GM23248 (cell line): ENCODE results near the gene SLC7A10. TPM values are rescaled to one million over a fixed set of nuclear protein-coding genes. Genes with fewer than 3 reads are reported as not detected.

Experiments
- DNase-seq: peaks from one replicate; pipeline ENCODE4 v3.0.0-alpha.2; 2015
- H2AFZ ChIP-seq: fragments of 200-600 bp; sonication (generic); 2 replicates; pipeline ENCODE4 v1.6.1; 2016; ENCODE audit warnings: antibody characterized with exemption
- H3F3A ChIP-seq: fragments of 200-600 bp; sonication (generic); 2 replicates; pipeline ENCODE4 v1.6.1; 2016; ENCODE audit warnings: mild to moderate bottlenecking, antibody characterized with exemption, mixed run types; ENCODE audit not compliant: insufficient read depth
- H3K27ac ChIP-seq: fragments of 200-600 bp; sonication (generic); 2 replicates; pipeline ENCODE4 v1.5.1; 2016; ENCODE audit warnings: mild to moderate bottlenecking
- H3K27me3 ChIP-seq: fragments of 200-600 bp; sonication (generic); replicated peaks from 2 replicates; pipeline ENCODE4 v1.6.1; 2016; ENCODE audit warnings: mild to moderate bottlenecking; ENCODE audit not compliant: insufficient read depth
- H3K36me3 ChIP-seq: fragments of 200-600 bp; sonication (generic); 2 replicates; pipeline ENCODE4 v1.6.1; 2016; ENCODE audit warnings: low read depth, mild to moderate bottlenecking
- H3K4me1 ChIP-seq: fragments of 200-600 bp; sonication (generic); 2 replicates; pipeline ENCODE4 v1.6.1; 2016; ENCODE audit warnings: mild to moderate bottlenecking; ENCODE audit not compliant: insufficient read depth
- H3K4me2 ChIP-seq: fragments of 200-600 bp; sonication (generic); one replicate; pipeline ENCODE4 v1.6.1; 2016; ENCODE audit warnings: mild to moderate bottlenecking; ENCODE audit not compliant: unreplicated experiment
- H3K4me3 ChIP-seq: fragments of 200-600 bp; sonication (generic); 2 replicates; pipeline ENCODE4 v1.5.1; 2016; ENCODE audit warnings: mild to moderate bottlenecking
- H3K79me2 ChIP-seq: fragments of 200-600 bp; sonication (generic); 2 replicates; pipeline ENCODE4 v1.6.1; 2016; ENCODE audit warnings: mild to moderate bottlenecking; ENCODE audit not compliant: insufficient read depth
- H3K9ac ChIP-seq: fragments of 200-600 bp; sonication (generic); 2 replicates; pipeline ENCODE4 v1.6.1; 2016; ENCODE audit warnings: mild to moderate bottlenecking
- H3K9me2 ChIP-seq: fragments of 200-600 bp; sonication (generic); 2 replicates; pipeline ENCODE4 v1.6.1; 2016; ENCODE audit warnings: mixed run types, mild to moderate bottlenecking, moderate library complexity; ENCODE audit not compliant: insufficient read depth
- H3K9me3 ChIP-seq: fragments of 200-600 bp; sonication (generic); one replicate; pipeline ENCODE4 v1.6.1; 2017; ENCODE audit warnings: low read depth
- H4K20me1 ChIP-seq: fragments of 200-600 bp; sonication (generic); 2 replicates; pipeline ENCODE4 v1.6.0; 2016; ENCODE audit not compliant: insufficient read depth
- EZH2 ChIP-seq: fragments of 200-600 bp; sonication (generic); IDR thresholded peaks from 2 replicates; pipeline ENCODE4 v1.6.1; 2018; ENCODE audit warnings: antibody characterized with exemption, mild to moderate bottlenecking; ENCODE audit not compliant: insufficient read depth, poor library complexity, severe bottlenecking
- EZH2phosphoT487 ChIP-seq: fragments of 200-600 bp; sonication (generic); IDR thresholded peaks from 2 replicates; pipeline ENCODE4 v1.6.1; 2018; ENCODE audit warnings: antibody characterized with exemption, moderate library complexity, mild to moderate bottlenecking, low read depth; ENCODE audit not compliant: insufficient read depth
- WGBS, 2 experiments: methylation state at CpG; one replicate each; pipeline ENCODE4 v1.1.6; 2015 to 2017; ENCODE audit warnings: low lambda C conversion rate in 2 of 2, low coverage in 1 of 2; ENCODE audit errors: missing lambda C conversion rate in 2 of 2; 5-methylcytosine and 5-hydroxymethylcytosine counted together
- in situ Hi-C: fragments of 300-500 bp; cut with MboI; formaldehyde crosslinking; loops from 2 replicates; pipeline ENCODE4 v1.15.0; 2020
- polyA plus RNA-seq: library from polyadenylated mRNA; unstranded; fragments of >200 nt; fragmentation: Nextera tagmentation; extraction: Ambion mirVana; gene quantifications from 2 replicates; pipeline ENCODE4 v1.2.1, GENCODE V29; 2016
- total RNA-seq: library from RNA; depleted of rRNA; stranded (reverse); fragments of >200 nt; shearing (Covaris generic); gene quantifications from 2 replicates; pipeline ENCODE4 v1.2.3, GENCODE V29; 2014

SLC7A10 gene
- total and polyA plus RNA-seq, 2 experiments from 2014 or later = not detected

- H3K27ac ChIP-seq = no peak overlapping the region
- H3K4me1 ChIP-seq = no peaks in the 10 kb centered on the region
- H3K4me3 ChIP-seq = no peak overlapping the region
- H2AFZ ChIP-seq = no peak overlapping the region
- no peaks in the 10 kb centered on the region for H3K79me2 ChIP-seq
- WGBS, 2 experiments = 50 to 62% methylated on average over 6 of the region's 6 CpGs
- in situ Hi-C loops = no loop called here
- peaks cover 23% of the 10 kb centered on the region for H3K27me3 ChIP-seq
- no peaks in the 10 kb centered on the region for H3K9me3 ChIP-seq
- no peaks in the 10 kb centered on the region for H3F3A ChIP-seq
- no peaks in the 10 kb centered on the region for H3K36me3 ChIP-seq
- H3K9ac ChIP-seq = no peak overlapping the region
- H3K4me2 ChIP-seq = no peak overlapping the region
- peak; percentile 10 for DNase-seq
- no peaks in the 10 kb centered on the region for H4K20me1 ChIP-seq
- TF ChIP-seq EZH2 (no peak), EZH2phosphoT487 (no peak)
- no peaks in the 10 kb centered on the region for H3K9me2 ChIP-seq
These were observed 4.0 kb downstream of the SLC7A10 start for GRCh38 chr19:33221638-33222037.

- Histone ChIP-seq H3K4me2 (no peak overlapping the region), H3K27ac (no peak overlapping the region), H3K4me1 (no peaks in the 10 kb centered on the region), H3K9ac (no peak overlapping the region), H3K9me3 (no peaks in the 10 kb centered on the region), H3K4me3 (no peak overlapping the region), H3F3A (no peaks in the 10 kb centered on the region), H2AFZ (no peak overlapping the region), H3K79me2 (no peaks in the 10 kb centered on the region), H3K36me3 (no peaks in the 10 kb centered on the region), H3K9me2 (no peaks in the 10 kb centered on the region), H3K27me3 (peaks cover 14% of the 10 kb centered on the region), H4K20me1 (no peaks in the 10 kb centered on the region)
- TF ChIP-seq EZH2 = no peak
- TF ChIP-seq EZH2phosphoT487 = no peak
- no peak for DNase-seq
- 67 to 70% methylated on average over 9 of the region's 9 CpGs for WGBS, 2 experiments
- in situ Hi-C loops = no loop called here
These were observed 4.9 kb downstream of the SLC7A10 start for GRCh38 chr19:33220735-33221134.

- in situ Hi-C loops = no loop called here
- no peak overlapping the region for H3K27ac ChIP-seq
- WGBS, 2 experiments = 82 to 84% methylated on average over 18 of the region's 18 CpGs
- no peaks in the 10 kb centered on the region for H3K4me1 ChIP-seq
- no peaks in the 10 kb centered on the region for H3K9me2 ChIP-seq
- no peaks in the 10 kb centered on the region for H3K36me3 ChIP-seq
- no peak overlapping the region for H3K4me3 ChIP-seq
- no peak overlapping the region for H3K4me2 ChIP-seq
- no peak for TF ChIP-seq EZH2phosphoT487
- TF ChIP-seq EZH2 = no peak
- DNase-seq = no peak
- no peaks in the 10 kb centered on the region for H3F3A ChIP-seq
- no peak overlapping the region for H3K9ac ChIP-seq
- H2AFZ ChIP-seq = no peak overlapping the region
- H3K79me2 ChIP-seq = no peaks in the 10 kb centered on the region
- no peaks in the 10 kb centered on the region for H4K20me1 ChIP-seq
- H3K9me3 ChIP-seq = no peaks in the 10 kb centered on the region
- H3K27me3 ChIP-seq = peaks cover 9% of the 10 kb centered on the region
These were observed 5.5 kb downstream of the SLC7A10 start for GRCh38 chr19:33220115-33220514.

DNA sequence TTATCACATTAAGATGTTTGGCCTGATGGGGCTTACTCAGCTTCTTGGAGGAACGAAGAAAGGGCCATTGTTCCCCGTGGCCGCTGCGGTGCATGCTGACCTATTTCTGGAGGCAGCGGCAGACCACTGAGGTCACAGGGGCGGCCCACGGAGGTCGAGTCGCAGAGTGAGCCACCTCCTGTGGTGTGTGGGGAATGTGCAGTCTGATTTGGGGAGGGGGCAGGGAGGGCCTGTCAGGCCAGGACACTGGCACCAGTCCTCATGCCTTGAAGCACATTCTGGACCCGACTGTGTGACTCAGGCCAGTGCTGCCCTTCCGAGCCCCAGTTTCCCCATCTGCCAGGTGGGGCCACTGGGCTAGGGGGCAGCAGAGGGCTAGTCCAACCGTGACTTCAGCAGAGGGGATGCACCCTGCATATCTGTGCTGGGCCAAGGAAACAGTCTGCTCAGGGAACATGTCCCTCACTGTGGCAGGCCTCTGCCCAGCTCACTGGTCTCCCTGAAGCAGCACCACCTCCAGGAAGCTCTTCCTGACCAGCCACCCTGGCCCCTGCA is 6.3 kb downstream of the SLC7A10 start:
- WGBS, 2 experiments = 68 to 75% methylated on average over 11 to 12 of the region's 12 CpGs

GRCh38 chr19:33217881-33218280 is 7.8 kb downstream of the SLC7A10 start:
- TF ChIP-seq EZH2 (no peak), EZH2phosphoT487 (no peak)
- WGBS, 2 experiments = 74 to 87% methylated on average over 8 of the region's 8 CpGs
- Histone ChIP-seq H2AFZ (no peak overlapping the region), H3K36me3 (no peaks in the 10 kb centered on the region), H3K79me2 (no peaks in the 10 kb centered on the region), H3K4me3 (no peak overlapping the region), H3K4me2 (no peak overlapping the region), H3K27me3 (0 out of 2 replicates have a peak, but pooled peaks cover 3% of the 10 kb centered on the region), H3K9ac (no peak overlapping the region), H3K4me1 (no peaks in the 10 kb centered on the region), H3K9me2 (no peaks in the 10 kb centered on the region), H4K20me1 (no peaks in the 10 kb centered on the region), H3F3A (no peaks in the 10 kb centered on the region), H3K27ac (no peak overlapping the region), H3K9me3 (no peaks in the 10 kb centered on the region)
- DNase-seq = no peak
- in situ Hi-C loops = no loop called here

More for the DNA sequence above, 6.3 kb downstream of the SLC7A10 start:
- Histone ChIP-seq H3K9me3 (no peaks in the 10 kb centered on the region), H3K27ac (no peak overlapping the region), H2AFZ (no peak overlapping the region), H3K4me2 (no peak overlapping the region), H3K9ac (no peak overlapping the region), H3K27me3 (0 out of 2 replicates have a peak, but pooled peaks cover 3% of the 10 kb centered on the region), H3K36me3 (no peaks in the 10 kb centered on the region), H3K4me3 (no peak overlapping the region), H3K4me1 (no peaks in the 10 kb centered on the region), H3K9me2 (no peaks in the 10 kb centered on the region), H3K79me2 (no peaks in the 10 kb centered on the region), H3F3A (no peaks in the 10 kb centered on the region), H4K20me1 (no peaks in the 10 kb centered on the region)
- DNase-seq = no peak
- no peak for TF ChIP-seq EZH2
- TF ChIP-seq EZH2phosphoT487 = no peak
- in situ Hi-C loops = no loop called here
